Cardiac fibroblast (primary cell): ENCODE data around the gene RELN.

Source experiments
- DNase-seq, 2 donors: peaks; one replicate each; pipeline versions ENCODE4 v3.0.0 to v3.0.0-alpha.2; 2010; ENCODE audit warnings: low read depth in 2 of 2
- H3K4me3 ChIP-seq, 2 donors: replicated peaks in 1 of 2; 1 replicate in 1 of 2; 2 replicates in 1 of 2; pipeline ENCODE4 v1.5.1; 2011; ENCODE audit warnings: low read depth in 2 of 2, low read length in 2 of 2, mild to moderate bottlenecking in 2 of 2, moderate library complexity in 1 of 2
- TF ChIP-seq, protein P1 (sequence below): IDR thresholded peaks from one replicate; pipeline ENCODE4 v1.5.1; 2011; ENCODE audit warnings: low read depth, mild to moderate bottlenecking, low read length, inconsistent platforms

Gene RELN

DNA sequence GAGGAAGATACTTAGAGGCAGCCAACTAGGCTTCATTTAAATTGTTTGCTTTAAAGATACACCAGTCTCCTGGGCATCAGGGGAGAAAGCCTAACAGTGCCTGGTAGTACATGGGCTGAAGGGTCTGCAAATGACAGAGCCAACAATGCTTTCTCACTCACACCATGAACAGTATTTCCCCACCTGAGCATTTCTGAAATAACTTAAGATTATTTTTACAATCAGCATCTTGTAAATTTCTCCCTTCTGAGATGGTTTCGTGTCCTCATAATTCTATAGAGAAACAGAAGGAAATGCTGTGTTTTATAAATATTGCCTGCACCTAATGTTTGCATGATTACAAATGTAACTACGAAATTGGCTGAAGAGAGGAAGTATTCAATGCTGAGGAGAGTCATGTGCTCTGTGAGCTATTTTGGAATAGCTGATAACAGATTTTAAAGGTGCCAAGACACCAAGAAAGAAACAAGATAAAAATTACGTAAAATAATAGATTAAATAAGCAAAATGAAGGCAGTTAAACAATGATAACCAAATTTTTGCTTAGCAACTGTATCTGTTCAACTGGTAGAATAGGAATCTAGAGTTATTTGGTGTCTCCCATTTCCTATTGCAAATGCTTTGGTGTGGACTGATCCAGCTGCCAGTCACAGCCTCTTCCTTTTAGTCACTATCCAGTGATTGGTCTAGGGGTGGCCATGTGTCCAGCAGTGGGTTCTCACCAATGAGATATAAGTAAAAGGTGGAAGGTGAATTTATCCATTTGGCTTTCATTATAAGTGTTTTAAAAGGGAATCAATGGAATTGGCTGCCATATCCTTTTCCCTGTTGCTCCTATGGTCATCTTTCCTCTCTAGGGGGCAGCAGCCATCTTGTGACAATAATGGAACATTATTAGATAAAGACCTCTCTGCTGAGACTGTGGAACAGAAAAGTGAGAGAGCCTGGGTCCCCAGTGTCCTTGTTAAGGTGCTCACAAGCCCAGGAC, 375.5 kb downstream of the RELN start:
- peak; percentile 4 to 50 for DNase-seq
- TF ChIP-seq, protein P1, sequence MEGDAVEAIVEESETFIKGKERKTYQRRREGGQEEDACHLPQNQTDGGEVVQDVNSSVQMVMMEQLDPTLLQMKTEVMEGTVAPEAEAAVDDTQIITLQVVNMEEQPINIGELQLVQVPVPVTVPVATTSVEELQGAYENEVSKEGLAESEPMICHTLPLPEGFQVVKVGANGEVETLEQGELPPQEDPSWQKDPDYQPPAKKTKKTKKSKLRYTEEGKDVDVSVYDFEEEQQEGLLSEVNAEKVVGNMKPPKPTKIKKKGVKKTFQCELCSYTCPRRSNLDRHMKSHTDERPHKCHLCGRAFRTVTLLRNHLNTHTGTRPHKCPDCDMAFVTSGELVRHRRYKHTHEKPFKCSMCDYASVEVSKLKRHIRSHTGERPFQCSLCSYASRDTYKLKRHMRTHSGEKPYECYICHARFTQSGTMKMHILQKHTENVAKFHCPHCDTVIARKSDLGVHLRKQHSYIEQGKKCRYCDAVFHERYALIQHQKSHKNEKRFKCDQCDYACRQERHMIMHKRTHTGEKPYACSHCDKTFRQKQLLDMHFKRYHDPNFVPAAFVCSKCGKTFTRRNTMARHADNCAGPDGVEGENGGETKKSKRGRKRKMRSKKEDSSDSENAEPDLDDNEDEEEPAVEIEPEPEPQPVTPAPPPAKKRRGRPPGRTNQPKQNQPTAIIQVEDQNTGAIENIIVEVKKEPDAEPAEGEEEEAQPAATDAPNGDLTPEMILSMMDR, result peak; percentile 48
- no peak overlapping the region for H3K4me3 ChIP-seq

DNA sequence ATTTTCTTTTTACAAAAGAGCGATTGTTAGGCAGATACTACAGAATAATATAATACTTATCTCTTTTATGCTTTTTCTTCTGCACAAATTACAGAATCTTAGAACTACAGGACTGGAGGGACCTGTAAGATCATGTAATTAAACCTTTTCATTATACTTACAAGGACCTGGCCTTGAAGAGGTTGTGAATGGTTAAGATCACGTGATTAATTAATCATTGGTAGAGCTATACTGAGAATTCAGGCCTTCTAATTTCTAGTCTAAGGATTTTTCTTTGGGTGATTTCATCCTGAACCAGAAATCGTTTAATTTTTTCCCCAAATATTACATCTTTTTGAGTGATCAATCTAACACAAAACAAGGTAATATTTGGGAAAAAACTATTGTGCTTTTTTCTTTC, 379.7 kb downstream of the RELN start:
- TF ChIP-seq, protein P1, result no peak
- H3K4me3 ChIP-seq, result no peak overlapping the region
- no peak for DNase-seq

DNA sequence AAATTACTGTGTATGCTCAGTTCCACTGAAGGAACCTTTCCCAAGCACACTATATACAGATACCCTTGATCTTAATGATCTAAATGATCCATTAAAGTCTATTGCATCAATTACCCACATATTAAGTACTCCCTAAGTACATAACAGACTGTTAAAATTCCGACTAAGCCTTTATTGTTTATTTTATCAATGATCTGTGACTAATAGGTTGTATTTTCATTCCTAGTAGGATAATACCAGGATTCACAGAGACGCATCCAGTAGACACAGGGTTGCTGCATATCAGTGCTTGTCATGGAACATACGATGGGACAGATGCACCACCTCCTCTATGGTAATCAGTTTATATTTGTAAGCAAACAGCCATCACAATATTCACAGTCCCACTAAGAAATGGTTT, 383.8 kb downstream of the RELN start:
- TF ChIP-seq, protein P1, result no peak
- DNase-seq, result no peak
- H3K4me3 ChIP-seq, result no peak overlapping the region

DNA sequence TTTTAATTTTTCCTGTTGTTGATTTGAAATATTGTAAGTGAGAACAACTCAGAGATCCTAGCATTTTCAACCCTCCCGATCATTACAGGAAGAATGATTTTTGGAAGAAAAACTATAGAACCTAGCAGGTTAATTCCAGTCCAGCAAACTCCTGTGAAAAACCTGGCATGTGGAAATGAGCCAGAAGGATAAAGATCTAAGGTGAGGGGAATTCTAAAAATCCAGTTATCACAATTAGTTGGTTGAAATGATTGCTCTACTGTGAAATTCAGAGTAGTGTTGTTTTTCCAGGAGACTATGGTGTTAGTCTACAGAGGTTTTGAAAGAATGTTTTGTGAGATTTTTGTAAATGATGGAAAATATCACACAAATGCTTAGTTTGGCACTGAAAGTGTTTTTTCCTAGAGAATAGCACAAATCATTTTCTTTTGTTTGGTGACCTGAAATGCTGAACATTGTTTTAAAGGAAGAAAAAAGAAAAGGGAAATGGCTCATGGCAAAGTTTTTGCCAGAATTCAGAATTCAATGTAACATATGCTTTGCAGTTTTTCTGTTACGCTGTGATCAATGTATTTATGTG, 391.0 kb downstream of the RELN start:
- no peak overlapping the region for H3K4me3 ChIP-seq
- no peak for DNase-seq
- TF ChIP-seq, protein P1, result no peak

DNA sequence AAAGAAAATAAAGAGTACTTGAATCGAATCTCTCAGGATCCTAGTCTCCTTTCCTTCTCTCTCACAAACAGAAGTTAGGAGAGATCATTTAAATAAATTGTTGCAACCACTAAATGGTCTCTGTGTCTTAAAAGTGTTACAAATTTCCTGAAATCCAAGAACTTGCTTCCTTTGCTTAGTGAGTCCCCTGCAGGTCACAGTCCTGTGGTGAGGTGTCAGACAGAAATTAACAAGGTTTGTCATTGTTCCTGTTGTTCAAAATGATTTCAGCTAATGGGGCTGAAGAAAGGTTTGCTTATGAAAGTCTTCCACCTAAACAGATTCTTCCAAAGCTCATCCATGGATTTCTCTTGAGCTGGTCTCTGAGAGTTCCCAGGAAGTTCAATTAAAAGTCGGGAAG, 391.9 kb downstream of the RELN start:
- no peak overlapping the region for H3K4me3 ChIP-seq
- DNase-seq, result no peak
- TF ChIP-seq, protein P1, result no peak

DNA sequence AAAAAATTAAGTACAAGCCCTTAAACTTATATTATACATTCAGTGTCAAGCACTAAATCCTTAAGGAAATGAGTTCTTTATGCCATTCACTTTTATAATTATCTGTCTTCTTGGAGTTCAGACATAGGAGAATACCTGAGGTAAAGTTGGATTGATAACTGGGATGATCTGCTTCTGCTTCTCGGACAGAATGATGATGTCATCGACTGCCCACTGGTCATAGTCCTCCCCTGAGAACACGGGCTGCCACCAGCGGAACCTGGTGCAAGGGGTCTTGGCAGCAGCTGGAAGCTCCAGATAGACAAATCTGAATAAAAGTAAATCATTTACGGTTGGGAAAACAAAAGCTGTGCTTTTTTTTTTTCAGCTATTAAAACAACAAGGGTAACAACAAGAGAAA, 395.3 kb downstream of the RELN start:
- TF ChIP-seq, protein P1, result no peak
- no peak overlapping the region for H3K4me3 ChIP-seq
- no peak for DNase-seq
